Upper lobe of right lung (tissue), 1 donor: Measurements from ENCODE around the gene RHBDF2. TPM values are rescaled to one million over a fixed set of nuclear protein-coding genes. Genes with fewer than 3 reads are reported as not detected.
A peak's percentile ranks its signal among the peaks of the same experiment; 100 is the strongest.

Experiments
- ATAC-seq: fragments of 200-7000 bp; cut with Tn5 transposase; one replicate; pipeline ENCODE4 v1.9.1; 2020; ENCODE audit warnings: mild to moderate bottlenecking, moderate library complexity
- DNase-seq: peaks from one replicate; pipeline ENCODE4 v3.0.0-alpha.2; 2020
- H3K27ac ChIP-seq: fragments of 200-600 bp; one replicate; pipeline ENCODE4 v1.8.0; 2022
- H3K27me3 ChIP-seq: fragments of 200-600 bp; one replicate; pipeline ENCODE4 v1.8.0; 2022; ENCODE audit warnings: mild to moderate bottlenecking
- H3K36me3 ChIP-seq: fragments of 200-600 bp; one replicate; pipeline ENCODE4 v1.8.0; 2022
- H3K4me1 ChIP-seq: fragments of 200-600 bp; one replicate; pipeline ENCODE4 v1.8.0; 2022
- H3K4me3 ChIP-seq: fragments of 200-600 bp; one replicate; pipeline ENCODE4 v1.8.0; 2022; ENCODE audit warnings: mild to moderate bottlenecking
- H3K9me3 ChIP-seq: fragments of 200-600 bp; one replicate; pipeline ENCODE4 v1.8.0; 2022
- CTCF ChIP-seq: fragments of 200-600 bp; IDR thresholded peaks from one replicate; pipeline ENCODE4 v1.8.0; 2022; ENCODE audit warnings: antibody characterized with exemption
- intact Hi-C: fragments of 100-400 bp; cut with DNase I; formaldehyde crosslinking; loops from one replicate; pipeline ENCODE4 v1.11.0; 2022
- total RNA-seq: library from RNA; stranded (reverse); fragmentation: NEBNext Ultra II Directional; extraction: Animal tissue kit (Norgen Biotek cat#: 25700); gene quantifications from one replicate; pipeline ENCODE4 v1.2.1, GENCODE V29; 2021
- donor health status: DM: no; HTN: yes; CAD: no; lungs with severe emphysema.

RHBDF2 gene
- total RNA-seq, 1 donor from 2014 or later: 46.4 TPM

GRCh38 chr17:76532072-76532651, 30.9 kb upstream of the RHBDF2 start:
- intact Hi-C loops: no loop called here
- no peaks in the 10 kb centered on the region for H3K36me3 ChIP-seq

GRCh38 chr17:76531486-76532038, 30.3 kb upstream of the RHBDF2 start:
- no peaks in the 10 kb centered on the region for H3K36me3 ChIP-seq
- ATAC-seq (no peak), DNase-seq (no peak)
- TF ChIP-seq CTCF: no peak
- peaks cover 54% of the 10 kb centered on the region for H3K4me1 ChIP-seq
- no peaks in the 10 kb centered on the region for H3K27me3 ChIP-seq
- intact Hi-C loops: no loop called here
- H3K27ac ChIP-seq: peak overlapping the region; percentile 89
- no peak overlapping the region for H3K4me3 ChIP-seq
- no peaks in the 10 kb centered on the region for H3K9me3 ChIP-seq

More at GRCh38 chr17:76532072-76532651, 30.9 kb upstream of the RHBDF2 start:
- DNase-seq (no peak), ATAC-seq (no peak)
- no peak overlapping the region for H3K4me3 ChIP-seq
- no peaks in the 10 kb centered on the region for H3K27me3 ChIP-seq
- peaks cover 56% of the 10 kb centered on the region for H3K4me1 ChIP-seq
- no peaks in the 10 kb centered on the region for H3K9me3 ChIP-seq
- no peak for TF ChIP-seq CTCF
- H3K27ac ChIP-seq: peak overlapping the region; percentile 89

GRCh38 chr17:76530811-76531485, 29.7 kb upstream of the RHBDF2 start:
- no peak for TF ChIP-seq CTCF
- DNase-seq (peak; percentile 72), ATAC-seq (no peak)
- Histone ChIP-seq H3K9me3 (no peaks in the 10 kb centered on the region), H3K36me3 (no peaks in the 10 kb centered on the region), H3K4me3 (no peak overlapping the region), H3K27ac (peak overlapping the region; percentile 89), H3K4me1 (peaks cover 54% of the 10 kb centered on the region), H3K27me3 (no peaks in the 10 kb centered on the region)
- intact Hi-C loops: no loop called here

- ATAC-seq: peak; percentile 72
- Histone ChIP-seq H3K4me1 (peaks cover 52% of the 10 kb centered on the region), H3K27ac (peak overlapping the region; percentile 89), H3K27me3 (no peaks in the 10 kb centered on the region), H3K9me3 (no peaks in the 10 kb centered on the region), H3K4me3 (peak overlapping the region; percentile 3), H3K36me3 (no peaks in the 10 kb centered on the region)
- DNase-seq: peak; percentile 79
- intact Hi-C loops: no loop called here
- no peak for TF ChIP-seq CTCF
These were observed 29.0 kb upstream of the RHBDF2 start for GRCh38 chr17:76530095-76530723.

GRCh38 chr17:76529224-76530094, 28.2 kb upstream of the RHBDF2 start:
- peaks cover 60% of the 10 kb centered on the region for H3K4me1 ChIP-seq
- peak overlapping the region; percentile 89 for H3K27ac ChIP-seq
- no peaks in the 10 kb centered on the region for H3K27me3 ChIP-seq
- peak overlapping the region; percentile 3 for H3K4me3 ChIP-seq
- intact Hi-C loops: no loop called here
- no peaks in the 10 kb centered on the region for H3K36me3 ChIP-seq
- ATAC-seq: peak; percentile 66
- peak; percentile 87 for DNase-seq
- TF ChIP-seq CTCF: no peak
- no peaks in the 10 kb centered on the region for H3K9me3 ChIP-seq
